ENCODE results near the gene GTSE1.

DNA sequence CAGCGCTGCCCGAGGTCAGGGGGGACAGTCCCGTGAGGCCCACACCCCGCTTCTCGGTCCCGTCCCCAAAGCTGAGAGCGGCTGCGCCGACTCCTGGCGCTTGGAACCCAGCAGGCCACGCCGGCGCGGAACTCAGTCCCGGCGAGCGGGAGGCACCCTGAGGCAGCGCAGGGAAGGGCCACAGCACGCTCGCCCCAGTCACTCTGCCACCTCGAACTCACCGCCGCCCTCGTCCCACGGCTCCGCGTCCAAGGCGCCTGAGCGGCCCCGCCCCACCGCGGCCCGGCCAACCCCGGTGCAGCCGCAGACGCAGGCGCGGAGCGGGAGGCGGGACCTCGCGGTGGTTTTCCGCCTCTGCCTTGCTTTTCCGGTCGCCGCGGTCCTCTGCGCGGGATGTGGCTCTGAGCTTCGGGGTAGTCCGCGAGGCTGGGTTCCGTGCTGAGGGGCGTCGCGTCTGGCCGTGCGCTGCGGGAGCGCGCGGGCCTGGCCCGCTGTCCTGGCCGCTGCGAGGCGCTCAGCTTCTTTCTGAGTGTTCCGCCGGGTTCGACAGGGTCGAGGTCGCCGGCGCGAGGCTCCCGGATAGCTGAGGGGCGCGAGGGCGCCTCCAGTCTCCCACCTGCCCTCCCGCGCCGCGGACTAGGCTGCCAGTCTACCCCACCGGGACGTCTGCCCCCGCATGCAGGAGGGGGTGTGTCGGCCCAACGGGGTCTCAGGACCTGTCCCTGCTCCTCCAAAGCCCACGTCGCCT lies 46.5 kb upstream of the GTSE1 start, which contains the start of gene CDPF1:
- TF ChIP-seq, protein P1, sequence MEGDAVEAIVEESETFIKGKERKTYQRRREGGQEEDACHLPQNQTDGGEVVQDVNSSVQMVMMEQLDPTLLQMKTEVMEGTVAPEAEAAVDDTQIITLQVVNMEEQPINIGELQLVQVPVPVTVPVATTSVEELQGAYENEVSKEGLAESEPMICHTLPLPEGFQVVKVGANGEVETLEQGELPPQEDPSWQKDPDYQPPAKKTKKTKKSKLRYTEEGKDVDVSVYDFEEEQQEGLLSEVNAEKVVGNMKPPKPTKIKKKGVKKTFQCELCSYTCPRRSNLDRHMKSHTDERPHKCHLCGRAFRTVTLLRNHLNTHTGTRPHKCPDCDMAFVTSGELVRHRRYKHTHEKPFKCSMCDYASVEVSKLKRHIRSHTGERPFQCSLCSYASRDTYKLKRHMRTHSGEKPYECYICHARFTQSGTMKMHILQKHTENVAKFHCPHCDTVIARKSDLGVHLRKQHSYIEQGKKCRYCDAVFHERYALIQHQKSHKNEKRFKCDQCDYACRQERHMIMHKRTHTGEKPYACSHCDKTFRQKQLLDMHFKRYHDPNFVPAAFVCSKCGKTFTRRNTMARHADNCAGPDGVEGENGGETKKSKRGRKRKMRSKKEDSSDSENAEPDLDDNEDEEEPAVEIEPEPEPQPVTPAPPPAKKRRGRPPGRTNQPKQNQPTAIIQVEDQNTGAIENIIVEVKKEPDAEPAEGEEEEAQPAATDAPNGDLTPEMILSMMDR (IDR thresholded peaks at IDR 0.05 in 2 of 3, conservative IDR thresholded peaks at IDR 0.05 in 1 of 3; ENCODE audit: borderline replicate concordance in 1 of 3, insufficient read depth in 1 of 3, low read depth in 2 of 3, low read length in 2 of 3) = no peak
- TF ChIP-seq JUND (IDR thresholded peaks at IDR 0.05) = no peak
- peak; percentile 88 for TF ChIP-seq POLR2A (IDR thresholded peaks at IDR 0.05; ENCODE audit: borderline replicate concordance, extremely low read depth, insufficient read depth, insufficient read length)
- TF ChIP-seq, protein P2, sequence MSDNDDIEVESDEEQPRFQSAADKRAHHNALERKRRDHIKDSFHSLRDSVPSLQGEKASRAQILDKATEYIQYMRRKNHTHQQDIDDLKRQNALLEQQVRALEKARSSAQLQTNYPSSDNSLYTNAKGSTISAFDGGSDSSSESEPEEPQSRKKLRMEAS (IDR thresholded peaks at IDR 0.05) = peak; percentile 78
- no peak for TF ChIP-seq CEBPB (IDR thresholded peaks at IDR 0.05; ENCODE audit: low read depth)
